GM19239 (cell line): Measurements from ENCODE around the gene GAP43.
"Not testable (repeated sequence)": the region's sequence is repeated elsewhere in the genome, so short reads cannot be mapped to it uniquely, and the experiment has no call there.

Source experiments
- DNase-seq: peaks from one replicate; pipeline ENCODE4 v3.0.0; 2011; ENCODE audit warnings: low spot score; ENCODE audit not compliant: insufficient read length
- FAIRE-seq: peaks from 2 replicates; lab custom pipeline; 2011; peaks lifted over from hg19 to GRCh38; lab: Jason Lieb, UNC

GAP43 gene

DNA sequence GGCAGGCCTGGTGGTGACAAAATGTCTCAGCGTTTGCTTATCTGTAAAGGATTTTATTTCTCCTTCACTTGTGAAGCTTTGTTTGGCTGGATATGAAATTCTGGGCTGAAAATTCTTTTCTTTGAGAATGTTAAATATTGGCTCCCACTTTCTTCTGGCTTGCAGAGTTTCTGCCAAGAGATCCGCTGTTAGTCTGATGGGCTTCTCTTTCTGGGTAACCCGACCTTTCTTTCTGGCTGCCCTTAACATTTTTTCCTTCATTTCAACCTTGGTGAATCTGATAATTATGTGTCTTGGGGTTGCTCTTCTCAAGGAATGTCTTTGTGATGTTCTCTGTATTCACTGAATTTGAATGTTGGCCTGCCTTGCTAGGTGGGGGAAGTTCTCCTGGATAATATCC is 113.0 kb downstream of the GAP43 start:
- not testable (repeated sequence) for DNase-seq, FAIRE-seq

DNA sequence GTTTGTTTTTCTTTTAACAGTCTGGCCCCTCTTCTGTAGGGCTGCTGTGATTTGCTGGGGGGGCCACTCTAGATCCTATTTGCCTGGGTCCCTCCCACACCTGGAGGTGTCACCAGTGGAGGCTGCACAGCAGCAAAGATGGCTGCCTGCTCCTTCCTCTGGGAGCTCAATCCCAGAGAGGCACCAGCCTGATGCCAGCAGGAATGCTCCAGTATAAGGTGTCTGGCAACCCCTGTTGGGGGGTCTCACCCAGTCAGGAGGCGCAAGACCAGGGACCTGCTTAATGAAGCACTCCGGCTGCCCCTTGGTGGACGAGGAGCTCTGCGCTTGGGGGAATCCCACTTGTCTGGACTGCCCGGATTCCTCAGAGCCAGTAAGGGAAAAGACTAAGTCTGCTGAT is 118.3 kb downstream of the GAP43 start:
- no peak for FAIRE-seq
- no peak for DNase-seq

DNA sequence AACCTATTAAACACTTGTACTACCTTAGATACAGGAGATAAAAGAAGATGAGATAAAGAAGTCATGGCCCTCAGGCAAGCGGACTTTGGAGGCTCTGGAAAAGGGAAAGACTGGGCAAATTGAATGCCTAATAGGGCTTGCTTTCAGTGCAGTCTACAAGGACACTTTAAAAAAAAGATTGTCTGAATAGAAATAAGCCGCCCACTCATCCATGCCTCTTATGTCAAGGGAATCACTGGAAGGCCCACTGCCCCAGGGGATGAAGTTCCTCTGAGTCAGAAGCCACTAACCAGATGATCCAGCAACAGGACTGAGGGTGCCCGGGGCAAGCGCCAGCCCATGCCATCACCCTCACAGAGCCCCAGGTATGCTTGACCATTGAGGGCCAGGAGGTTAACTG is 121.2 kb downstream of the GAP43 start:
- not testable (repeated sequence) for FAIRE-seq, DNase-seq

DNA sequence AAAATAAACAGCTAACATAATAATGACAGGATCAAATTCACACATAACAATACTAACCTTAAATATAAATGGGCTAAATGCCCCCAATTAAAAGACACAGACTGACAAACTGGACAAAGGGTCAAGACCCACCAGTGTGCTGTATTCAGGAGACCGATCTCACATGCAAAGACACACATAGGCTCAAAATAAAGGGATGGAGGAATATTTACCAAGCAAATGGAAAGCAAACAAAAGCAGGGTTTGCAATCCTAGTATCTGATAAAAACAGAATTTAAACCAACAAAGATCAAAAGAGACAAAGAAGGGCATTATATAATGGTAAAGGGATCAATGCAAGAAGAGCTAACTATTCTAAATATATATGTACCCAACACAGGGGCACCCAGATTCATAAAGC is 129.7 kb downstream of the GAP43 start:
- DNase-seq, FAIRE-seq: not testable (repeated sequence)

DNA sequence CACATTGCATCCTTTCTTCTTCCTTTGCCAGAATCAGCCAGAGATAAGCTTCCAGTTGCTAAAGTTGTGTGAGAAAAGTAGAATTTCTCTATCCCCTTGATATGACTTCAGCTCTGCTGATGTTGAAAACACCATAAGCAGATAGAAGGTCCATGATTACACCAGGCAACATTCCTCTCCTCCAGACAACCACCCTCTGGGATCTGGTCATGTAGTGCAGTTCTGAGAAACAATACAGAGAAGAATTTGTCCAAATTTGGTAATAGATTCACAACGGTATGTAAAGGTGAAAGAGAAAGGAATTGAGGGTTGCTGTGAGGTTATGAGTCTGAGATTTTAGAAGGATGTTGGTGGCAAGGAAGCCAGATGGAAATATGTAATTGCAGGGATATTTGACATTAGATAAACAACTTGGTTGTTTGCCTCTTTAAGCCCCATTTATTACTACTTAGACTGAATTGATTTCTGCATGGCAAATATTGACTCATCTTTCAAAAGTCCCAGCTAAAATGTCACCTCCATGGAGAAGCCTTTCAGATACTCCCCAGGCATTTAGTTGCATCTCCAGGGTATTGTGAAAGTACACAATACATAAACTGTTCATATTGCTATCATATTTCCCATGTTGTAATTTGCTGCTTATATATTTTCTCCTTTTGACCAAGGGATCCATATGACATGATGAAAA is 134.9 kb downstream of the GAP43 start:
- DNase-seq (no peak), FAIRE-seq (no peak)

DNA sequence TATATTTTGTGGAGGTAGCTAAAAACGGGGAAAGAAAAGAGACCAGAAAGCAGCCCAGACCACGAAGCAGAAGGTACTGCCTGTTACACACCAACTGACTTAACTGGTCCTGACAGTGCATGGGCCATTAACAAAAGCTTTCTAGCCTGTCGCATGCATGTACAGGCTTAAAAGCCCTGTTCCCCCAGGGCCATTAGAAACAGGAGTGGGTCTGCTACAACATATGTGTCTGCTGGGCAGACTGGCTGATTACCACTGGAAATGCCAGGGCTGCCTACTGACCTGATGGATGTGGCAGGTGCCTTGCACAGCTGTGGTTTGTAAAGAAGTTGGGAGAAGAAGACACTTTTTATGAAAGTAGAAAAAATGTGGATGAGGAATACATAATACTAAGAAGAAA is 137.4 kb downstream of the GAP43 start:
- no peak for DNase-seq
- FAIRE-seq, result no peak

DNA sequence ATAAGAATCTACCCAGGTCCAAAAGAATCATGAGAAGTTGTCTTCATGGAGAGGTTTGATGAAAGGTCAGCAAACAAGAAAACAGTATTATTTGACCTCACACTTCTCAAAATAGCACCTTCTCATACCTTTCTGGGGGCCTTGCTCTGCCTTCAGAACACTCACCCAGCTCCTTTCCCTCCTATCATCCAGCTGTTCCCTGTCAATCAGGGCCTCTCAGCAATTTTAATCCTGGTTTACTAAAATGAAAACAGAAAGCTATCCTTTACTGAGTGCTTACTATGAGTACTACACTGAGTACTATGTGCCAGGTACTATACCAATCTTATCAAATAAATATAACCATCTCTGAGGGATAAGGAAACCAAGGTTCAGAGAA is 138.6 kb downstream of the GAP43 start:
- DNase-seq (no peak), FAIRE-seq (no peak)

DNA sequence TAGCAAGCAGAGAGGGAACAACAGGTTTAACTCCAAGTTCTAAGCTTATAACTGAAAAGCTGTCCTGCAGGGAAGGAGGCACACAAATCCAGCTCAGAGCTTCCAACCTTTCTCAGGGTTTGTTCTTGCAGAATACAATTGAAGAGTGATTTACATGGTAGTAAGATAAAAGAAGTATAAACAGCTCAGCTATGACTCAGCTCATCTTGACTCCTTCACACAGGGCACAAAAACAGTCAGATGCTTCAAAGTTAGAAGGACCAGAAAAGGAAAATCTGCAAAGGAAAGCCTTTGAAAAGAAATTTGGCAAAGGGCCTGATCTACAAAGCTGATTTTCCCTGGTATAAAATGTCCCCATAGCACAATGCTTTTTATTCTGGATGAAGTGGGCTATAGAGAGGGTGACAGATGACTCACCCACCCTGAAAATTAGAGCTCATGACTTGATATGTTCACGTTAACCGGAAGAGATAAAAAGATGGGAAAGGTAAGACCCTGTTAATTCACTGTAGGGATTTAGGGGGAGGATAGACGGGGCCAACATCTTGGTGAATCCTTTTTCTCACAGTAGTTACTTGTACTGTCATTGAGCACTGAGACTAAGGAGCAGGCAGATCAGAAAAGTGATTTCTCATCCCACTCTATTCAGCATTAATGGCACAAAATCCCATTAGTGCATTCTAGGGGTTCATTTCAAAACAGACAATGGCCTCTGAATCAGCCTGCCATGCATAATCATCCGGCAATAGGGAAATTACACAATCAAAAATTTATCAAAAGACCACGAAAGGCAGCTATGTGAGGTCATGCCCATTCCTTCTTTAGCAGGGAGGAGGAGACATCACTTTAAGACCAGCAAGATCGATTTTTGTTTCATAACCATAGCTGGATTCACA is 143.5 kb downstream of the GAP43 start:
- DNase-seq (no peak), FAIRE-seq (no peak)

DNA sequence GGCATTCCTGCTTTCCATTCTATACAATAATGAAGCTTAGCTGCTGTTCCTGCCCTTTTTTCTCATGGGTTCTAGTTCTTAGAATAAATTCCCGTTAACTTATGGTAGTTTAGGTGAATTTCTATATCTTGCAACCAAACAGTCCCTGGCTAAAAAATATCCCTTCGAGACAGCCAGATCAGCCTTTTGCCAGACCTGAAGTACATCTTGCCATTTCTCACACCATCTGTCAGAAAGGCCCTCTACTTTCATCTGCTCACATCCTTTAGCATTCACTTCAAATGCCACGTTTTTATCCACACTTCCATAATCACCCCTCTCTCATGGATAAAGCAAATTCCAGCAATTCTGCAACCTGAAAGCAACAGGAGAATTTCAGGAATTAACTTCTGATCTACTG is 145.4 kb downstream of the GAP43 start:
- no peak for FAIRE-seq
- DNase-seq, result no peak
